ENCODE results near the gene CHGA.

CHGA gene

DNA sequence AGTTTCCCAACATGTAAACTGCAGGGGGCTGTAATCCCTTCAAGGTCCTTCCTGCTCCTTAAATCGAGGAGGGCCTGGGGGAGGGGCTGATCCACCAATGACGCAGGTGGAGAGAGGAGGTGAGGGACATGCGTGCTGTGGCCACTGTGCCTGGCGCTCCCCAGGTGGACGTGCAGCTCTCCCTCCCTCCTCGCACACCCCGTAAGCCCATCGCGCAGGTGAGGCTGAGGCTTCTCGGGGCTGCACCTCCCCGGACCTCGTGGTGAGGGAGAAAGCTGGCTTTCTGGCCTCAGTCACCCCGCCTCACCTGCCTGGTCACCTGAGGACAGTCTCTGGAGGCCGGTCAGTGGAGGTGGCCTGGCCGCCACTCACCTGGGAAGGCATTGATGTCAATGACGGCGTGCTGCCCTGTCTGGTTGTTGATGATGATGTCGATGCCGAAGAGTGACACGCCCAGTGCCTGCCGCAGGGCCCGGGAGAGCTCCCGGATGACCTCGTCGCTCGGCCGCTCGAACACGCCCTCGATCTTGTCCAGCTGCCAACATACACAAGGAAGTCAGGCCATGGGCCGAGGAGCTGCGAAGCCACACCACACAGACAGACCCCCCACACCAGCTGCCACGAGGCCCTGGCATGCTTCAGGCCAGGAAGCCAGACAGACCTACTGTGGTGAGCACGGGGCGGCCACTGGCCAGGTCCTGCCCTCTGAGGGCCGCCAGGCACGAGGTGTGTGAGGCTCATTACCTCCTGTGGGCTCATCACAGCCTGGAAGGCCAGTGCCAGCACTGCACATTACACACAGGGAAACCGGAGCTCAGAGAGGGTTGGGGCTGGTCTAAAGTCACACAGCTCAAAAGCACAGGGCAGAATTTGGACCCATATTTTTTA, 23.3 kb downstream of the CHGA start:
- no peak for DNase-seq

DNA sequence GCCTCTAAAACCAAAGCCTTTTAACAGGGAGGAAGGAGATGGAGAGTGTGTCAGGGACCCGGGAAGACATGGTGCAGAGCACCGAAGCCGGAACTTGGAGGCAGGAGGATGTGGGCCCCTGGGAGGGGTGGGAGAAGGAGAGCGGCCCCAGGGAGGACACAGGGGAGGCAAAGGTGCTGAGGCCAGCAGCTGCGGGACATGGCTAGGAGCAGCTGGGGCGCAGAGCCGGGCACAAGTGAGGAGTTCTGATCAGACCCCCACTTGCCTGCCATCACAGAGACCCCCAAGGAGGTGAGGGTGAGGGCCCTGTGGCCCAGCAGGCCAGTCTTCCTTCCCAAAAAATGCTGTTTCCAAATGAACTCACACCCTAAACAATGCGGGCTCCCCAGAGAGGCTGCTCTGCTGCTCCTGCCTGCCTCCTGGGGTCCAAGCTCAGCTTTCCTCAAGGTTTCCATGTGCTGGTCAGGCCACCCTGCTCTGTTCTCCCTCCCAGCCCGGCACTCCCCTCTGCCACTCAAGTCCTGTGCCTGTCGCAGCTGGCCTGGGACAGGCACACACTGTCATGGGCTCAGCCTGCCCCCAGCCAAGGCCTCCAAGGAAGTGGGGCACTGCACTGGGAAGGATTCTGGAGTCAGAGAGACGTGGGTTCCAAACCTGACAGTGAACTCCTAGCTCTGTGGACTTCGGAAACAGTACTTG, 24.0 kb downstream of the CHGA start:
- no peak for DNase-seq

DNA sequence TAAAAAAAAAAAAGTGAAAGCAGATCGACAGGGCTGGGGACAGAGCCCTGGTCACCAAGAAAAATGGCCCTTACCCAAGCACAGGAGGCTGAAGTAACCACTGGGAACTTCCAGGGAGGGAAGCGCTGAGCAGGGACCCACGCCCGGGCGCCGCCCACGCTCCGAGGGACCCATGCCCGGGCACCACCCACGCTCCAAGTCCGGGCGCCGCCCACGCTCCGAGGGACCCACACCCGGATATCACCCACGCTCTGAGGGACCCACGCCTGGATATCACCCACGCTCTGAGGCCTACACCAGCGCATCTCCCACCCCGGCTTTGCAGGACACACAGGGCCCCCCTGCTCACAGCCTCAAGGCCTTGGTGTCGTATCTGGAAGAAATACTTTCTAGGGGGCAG, 25.7 kb downstream of the CHGA start:
- DNase-seq, result no peak

DNA sequence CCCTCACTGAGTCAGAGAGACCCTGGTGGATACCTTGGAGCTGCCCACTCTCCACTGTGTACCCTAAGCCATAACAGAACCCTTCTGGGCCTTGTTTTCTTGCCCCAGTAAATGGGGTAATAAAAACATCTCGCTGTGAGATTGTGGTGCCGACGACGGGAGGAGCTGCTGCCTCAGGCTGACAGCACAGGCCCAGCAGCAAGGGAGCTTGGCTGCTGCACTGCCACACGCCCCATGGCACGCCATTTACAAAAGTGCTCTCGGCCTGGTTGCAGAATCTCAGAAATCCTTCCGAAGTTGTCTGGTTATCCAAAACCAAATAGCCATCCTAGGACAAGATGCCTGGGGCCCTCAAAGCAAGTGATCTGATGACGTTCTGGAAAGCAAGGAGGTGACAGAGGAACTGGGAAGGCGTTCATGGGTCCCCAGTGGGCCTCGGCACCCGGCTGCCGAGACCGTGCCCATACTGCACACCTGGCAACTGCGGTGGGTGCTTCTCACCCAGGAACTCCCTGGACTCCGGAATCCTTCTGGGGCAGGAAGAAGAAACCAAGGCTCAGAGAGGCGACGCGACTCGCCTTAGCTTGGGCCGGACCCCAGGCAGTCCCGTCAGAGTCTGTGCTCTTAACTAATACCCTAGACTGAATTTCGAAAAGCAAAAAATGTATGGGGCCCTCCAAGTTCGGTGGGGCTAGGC, 26.7 kb downstream of the CHGA start:
- DNase-seq, result no peak

DNA sequence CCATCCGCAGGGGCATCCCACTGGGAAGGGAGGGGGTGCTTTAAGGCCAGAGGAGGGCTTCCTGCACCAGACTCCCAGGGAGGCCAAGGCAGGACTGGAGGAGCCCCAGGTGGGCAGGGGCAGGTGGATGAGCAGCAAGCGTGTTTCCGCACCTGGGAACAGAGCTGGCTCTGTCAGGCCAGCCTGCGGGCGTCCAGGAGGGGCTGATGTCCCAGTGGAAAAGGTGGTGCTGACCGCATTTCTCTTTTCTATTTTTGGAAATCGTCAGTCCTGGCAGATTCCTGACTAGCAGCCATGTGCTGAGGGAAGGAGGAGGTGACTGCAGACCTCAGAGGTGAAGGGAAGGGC, 27.2 kb downstream of the CHGA start:
- DNase-seq, result no peak

DNA sequence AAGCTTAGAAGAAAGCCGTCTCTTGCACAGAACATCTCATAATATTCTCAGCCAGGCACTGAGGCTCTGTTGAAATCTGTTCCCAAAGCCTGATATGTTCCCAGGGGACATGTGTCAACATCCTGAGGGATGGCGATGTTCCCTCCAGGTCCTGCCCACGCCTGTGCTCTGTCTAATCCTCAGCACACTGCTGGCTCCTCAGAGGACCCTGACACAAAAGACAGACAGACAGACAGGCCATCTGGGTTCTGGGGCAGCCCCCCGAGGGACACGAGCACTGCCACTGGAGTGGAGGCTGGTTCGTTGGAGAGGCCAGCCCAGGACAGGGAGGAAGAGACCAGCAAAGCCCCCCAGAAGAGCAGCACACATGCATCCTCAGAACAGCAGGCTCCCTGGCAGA, 27.8 kb downstream of the CHGA start:
- DNase-seq, result no peak

DNA sequence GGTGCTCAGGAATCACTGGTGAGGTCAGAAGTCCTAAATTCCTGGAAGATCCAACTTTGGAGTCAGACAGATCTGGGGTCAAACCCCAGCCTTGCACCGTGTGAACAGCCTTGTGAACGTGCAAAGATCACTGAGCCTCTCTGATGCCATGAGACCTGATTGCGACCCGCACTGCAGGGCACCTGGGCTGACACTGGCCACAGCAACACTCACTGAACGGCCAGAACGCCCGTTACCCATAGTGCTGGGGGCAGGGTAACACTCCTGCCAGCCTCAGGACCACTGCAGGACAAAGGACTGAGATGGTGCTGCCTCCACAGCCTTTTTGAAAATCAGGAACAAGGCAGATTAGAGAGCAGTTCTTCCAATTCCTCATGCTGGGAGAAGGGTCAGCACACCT, 28.3 kb downstream of the CHGA start:
- no peak for DNase-seq

DNA sequence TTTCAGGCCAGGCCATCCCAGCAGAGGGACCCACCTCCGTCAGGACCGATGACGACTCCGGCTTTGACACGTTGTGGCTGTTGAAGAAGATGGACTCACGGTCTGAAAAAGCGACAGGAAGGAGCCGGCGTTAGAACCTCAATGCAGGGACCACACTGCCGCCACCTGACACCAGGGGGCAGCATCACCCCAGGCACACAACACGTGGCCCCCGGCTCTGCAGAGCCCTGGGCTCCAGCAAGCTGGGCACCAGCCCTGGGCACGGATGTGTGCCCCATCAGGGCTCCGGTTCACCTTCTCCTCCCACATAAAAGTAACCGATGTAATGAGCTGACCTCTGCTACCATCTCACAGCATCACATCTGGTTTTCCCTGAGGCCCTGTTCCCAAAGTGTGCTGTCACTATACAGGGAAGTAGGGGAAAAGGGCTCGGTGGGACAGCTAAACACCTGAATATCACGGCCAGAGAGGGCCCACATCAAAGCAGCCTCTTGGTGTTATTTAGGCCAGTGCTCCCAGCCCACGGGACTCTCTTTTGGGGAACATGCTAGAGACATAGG, 29.0 kb downstream of the CHGA start:
- peak; percentile 54 for DNase-seq

DNA sequence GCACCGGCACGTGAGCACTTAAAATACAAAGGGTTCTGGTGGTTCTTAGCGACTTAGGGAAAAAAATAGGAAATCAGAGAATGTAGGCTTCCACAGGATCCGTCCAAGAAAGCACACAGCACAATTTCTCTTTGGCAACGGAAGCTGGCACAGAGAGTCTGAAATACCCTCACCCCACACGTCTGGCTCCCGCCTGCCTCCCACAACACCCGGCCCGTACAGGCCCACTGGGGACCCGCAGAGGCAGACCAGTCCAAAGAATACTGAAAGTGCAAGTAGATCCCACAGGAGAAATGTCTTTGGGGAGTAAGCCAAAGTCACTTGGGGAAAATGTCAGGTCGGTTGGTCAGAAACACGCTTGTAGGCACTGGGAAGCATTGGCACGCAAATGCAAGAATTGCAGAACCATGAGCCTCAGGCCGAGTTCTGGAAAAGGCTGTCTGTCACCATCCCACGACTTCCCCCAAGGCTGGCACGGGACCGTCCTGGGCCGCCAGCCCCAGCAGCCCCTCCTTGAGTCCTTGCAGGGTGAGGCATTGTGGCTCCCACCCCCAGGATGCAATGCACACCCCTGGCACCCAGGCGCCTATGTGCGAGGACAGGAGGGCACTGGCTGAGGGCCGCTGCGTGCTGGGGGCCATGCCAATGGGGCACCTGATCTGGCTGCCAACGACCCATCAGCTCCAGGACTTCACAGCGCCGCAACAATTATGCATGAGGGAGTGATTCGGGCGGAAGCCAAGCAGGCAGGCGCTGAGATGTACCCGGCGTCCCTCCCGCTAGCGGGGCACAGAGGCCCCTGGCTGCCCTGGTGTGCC, 29.7 kb downstream of the CHGA start:
- DNase-seq, result no peak

DNA sequence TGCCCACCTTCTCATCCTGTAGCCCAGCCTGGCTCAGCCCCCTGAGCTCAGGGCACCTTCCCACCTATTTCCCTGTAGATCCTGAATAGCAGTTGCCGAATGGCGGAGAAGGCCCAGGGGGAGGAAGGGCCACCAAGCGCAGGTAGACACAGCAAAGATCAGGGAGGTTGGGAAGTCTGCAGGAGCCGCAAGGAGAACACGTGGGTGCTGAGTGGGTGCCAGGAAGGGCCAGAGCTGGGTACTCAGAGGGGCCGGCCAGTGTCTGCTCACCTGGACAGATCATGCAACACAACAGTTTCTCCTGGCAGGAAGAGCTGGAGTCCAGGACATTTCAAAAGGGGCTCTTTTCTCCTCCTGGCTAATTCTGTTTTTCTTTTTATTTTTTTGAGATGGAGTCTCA, 30.6 kb downstream of the CHGA start:
- DNase-seq, result no peak

DNA sequence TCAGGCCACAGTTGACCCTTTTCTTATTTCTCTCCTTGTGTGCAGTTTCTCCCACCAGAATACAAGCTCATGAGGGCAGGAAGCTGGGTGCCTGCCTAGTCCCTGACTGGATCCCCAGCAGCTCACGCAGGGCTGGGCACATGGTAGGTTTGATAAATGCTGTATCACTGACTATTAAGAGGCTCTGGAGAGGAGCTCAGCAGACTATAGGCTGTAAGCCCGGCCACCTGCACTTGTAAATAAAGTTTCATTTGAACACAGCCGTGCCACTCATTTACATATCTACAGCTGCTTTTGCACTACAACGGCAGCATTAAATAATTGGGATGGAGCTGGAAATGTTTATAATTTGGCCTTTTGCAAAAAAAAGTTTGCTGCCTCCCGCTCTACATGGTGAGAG, 32.0 kb downstream of the CHGA start:
- DNase-seq, result no peak

DNA sequence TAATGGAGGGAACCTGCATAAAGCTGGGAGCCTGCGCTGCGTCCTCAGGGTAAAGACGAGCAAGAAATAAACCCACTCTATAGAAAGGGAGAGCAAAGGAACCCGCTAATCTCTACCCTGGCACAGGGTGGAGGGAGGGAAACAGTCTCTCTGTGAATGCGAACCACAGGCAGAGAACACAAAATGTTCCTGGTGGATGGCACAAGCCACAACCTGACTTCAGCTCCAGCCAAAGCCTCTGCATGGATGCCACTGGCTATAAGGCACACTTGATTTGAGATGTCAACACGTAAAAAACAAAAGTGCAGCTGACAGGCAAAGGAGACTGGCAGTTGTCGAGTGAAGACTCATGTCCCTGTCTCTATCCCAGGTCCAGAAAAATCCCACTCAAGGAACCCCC, 32.4 kb downstream of the CHGA start:
- no peak for DNase-seq

DNA sequence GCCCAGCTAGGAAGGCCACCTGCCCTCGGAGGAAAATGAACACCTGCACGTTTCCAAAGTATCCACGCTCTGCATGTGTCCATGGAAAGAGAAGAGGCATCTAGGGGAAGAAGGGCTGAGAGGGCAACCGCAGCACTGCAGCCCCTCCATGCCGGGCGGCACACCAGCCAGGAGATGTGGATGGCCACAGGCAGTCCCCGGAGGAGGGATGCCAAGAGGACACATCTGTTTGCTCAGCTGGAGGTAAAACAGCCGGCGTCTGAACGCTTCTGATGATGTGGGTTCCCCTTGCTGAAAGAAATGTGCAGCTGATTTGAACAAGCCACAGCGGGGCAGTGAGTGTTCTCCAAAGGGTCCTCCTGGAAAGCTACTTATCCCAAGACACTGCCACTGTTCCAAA, 34.0 kb downstream of the CHGA start:
- peak; percentile 85 for DNase-seq

DNA sequence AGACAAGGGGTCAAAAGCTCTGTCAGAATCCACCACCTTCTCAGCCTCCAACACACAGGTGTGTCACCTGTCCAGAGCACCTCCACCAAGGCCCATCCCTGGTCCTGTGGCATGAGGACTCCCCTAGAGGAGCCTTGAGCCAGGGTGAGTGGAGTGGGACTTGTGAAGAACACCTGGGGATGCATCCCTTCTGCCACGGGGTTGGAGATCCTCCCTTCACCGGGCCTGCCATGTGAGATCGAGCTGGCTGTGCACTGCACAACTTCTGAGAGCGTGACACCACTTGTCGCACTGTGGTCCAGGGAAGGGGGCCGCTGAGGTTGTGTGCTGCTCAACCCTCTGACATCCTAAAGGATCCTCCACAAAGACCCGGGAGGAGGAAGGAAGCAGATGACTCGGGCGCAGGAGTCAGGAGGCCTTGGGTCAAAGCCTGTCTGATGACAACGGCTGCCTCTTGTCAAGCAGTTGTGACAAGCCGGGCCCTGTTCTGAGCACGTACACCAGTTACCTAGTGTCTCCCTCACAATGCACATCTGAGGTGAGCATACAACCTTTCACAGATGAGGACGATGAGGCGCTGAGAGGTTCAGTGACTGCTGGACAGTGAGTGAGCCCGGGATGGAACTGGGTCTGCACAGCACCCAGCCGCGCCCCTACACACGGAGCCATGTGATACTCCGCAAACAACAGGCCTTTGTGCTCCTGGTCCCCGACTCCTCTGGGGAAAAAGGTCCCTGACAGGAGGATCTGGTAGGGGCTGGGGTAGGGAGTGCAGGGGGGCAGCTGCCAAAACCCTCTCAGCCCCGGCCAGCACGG, 35.6 kb downstream of the CHGA start:
- DNase-seq, result no peak

DNA sequence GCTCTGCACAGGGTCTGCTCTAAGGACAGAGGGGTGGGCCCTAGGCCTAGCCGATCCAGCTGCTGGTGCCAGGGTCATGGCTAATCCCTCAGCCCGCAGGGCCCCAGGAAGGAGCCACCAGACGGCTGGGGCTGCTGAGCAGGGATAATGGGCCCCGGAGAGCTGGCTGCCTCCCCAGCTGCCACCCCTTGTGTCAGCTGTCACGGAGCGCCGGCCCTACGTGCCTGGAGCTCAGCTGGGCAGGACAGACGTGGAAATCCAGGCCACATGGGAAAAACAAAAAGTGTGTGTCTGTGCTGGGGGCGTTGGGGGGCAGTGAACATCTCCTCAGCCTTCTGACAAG, 36.2 kb downstream of the CHGA start:
- DNase-seq, result peak; percentile 69

DNA sequence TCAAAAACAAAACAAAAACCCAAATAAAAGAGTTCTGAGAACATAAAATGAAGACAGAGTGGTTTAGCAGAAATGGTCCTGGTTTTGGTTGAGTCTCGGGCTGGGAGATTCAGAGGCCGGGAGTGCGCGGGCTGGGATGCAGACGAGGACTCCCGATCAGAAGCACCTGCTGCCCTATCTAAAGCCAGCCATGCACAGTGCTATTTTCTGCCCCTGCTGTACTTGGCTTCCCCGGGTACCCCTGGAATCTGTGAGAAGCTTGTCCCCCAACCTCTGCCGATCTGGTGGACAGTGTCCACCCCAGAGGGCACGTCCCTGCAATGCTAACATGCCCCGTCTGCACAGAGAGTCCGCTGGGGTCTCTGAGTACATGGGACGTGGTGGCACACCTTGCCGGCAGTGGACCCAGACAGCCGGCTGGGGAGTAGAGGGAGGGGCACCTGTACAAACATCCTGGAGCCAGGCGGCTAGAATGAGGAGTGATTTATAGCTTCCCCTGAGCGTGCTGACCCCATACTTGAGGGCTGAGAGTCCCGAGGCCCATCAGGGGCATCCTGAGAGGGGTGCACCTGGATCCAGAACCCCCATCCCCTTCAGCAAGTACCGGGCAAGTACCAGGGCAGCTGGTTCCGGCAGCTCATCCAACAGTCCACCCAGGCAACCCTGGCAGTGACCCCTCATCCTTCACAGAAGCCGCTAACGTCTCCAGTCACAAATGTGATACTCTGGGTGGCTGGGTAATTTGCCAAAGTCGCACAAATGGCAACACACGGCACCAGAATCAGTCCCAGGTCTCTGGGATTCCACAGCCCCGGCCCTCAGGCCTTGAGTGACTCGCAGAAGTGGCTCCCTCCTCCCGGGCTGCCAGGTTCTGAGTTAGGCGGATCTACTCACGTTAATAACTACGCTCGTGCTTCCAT, 37.1 kb downstream of the CHGA start:
- peak; percentile 14 for DNase-seq

DNA sequence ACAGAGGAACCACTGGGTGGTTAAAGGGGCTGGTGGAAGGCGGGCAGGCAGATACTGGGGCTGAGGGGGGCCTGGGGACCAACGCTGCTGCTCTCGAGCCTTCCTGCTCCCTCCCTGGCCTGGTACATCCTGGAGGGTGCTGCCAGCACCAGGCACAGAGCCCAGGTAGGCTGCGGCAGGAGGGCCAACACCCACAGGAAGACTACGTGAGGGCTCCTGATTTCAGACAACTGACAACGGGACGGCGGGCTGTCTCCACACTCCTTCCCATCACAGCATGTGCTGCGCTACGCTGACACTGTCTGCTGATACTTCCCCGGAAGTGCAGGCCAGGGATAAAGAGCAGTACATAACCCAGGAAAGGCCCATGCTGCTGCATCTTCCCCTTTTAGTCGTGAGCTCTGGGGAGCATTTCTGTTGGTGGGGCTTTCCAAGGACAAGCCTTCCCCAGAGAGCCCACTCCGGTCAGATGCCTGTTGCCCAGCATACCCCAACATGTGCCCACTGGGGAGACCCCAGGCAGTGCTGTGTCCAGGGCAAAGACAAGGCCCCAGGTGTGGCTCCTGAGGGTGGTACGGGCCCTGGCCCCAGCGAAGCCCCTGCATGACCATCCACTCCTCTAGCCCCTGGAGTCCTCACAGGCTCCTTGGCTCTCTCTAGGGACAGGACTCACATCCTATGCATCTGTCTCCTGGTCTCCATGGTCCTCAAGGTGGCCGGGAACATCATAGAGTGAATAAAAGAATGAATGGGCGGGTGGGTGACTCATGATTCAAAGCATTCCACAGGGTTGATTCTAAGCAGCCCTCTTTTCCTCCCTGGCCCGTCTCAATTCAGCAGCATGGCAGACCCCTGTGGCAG, 38.0 kb downstream of the CHGA start:
- no peak for DNase-seq

DNA sequence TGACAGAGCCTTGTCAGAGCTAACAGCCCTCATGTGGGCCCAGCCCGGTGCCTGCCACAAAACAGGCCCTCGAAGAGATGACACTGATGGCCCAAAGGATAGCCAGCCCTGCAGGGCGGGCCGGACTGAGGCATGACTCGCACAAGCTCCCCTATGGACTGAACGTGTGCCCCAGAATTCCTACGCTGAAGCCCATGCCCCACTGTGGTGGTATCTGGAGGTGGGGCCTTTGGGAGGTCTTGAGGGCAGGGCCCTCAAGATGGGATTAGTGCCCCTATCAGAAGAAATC, 38.6 kb downstream of the CHGA start:
- no peak for DNase-seq

DNA sequence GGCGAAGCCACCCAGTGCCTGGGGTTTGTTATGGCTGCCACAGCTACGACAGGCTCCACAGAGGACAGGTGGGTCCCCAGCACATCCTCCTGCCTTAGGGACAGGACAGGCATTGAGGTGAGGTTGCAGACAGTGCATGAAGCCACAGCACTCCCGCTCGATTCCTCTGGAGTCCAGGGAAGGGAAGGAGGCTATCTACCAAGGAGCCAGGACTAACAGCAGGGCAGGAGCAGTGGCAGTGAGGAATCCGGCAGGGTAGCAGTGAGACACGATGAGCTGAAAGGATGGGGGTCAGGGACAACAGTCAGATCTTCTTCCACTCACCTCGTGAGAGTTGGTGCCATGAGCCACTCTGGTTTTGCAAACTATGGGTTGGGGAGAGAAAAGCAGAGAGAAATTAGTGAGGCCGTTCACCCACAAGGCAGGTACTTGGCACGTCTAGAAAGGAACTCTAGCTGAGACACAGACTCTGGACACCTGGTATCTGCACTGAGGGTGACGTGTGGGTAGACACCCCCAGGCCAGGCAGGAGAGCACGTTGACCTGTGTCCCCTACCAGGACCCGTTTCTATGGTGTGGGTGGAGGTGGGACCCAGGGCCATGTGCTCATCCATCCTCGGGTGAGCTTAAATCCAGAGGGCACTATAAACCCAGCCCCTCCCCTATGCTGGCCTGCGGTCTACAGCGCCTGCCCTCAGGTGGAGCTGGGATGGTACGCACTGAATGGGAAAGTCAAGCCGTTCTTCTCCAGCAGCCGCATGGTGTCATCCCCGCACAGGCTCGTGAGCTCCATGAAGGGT, 39.3 kb downstream of the CHGA start:
- no peak for DNase-seq

DNA sequence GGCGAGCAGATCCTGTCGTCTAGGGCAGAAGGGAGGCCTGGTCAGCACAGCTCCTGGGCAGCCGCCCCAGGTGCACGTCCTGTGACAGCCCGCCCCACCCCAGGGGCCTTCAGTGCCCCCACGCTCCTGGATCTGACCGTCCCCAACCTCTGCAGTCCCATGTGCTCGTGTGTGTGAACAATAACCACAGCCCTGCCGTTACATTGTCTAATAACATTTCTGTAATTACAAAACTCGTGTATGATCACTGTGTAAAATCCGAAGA, 39.8 kb downstream of the CHGA start:
- DNase-seq, result no peak

Data from NCI-H146 (cell line).